CD14-positive monocyte (primary cell): ENCODE results near the gene LSP1. TPM values are rescaled to one million over a fixed set of nuclear protein-coding genes. Genes with fewer than 3 reads are reported as not detected.

ENCODE experiments used
- DNase-seq, 3 donors: peaks; one replicate each; pipeline ENCODE4 v3.0.0-alpha.2; 2011 to 2022
- H2AFZ ChIP-seq: 2 replicates; pipeline ENCODE4 v1.6.0; 2012; ENCODE audit warnings: mild to moderate bottlenecking, low read depth, low read length, inconsistent platforms; ENCODE audit not compliant: insufficient read depth, poor library complexity, severe bottlenecking
- H3K27ac ChIP-seq, 2 donors: 1 replicate in 1 of 2; 2 replicates in 1 of 2; pipeline ENCODE4 v1.5.1; 2012 to 2013; ENCODE audit warnings: low read length in 2 of 2, control low read depth in 1 of 2, inconsistent platforms in 1 of 2, low read depth in 1 of 2, mild to moderate bottlenecking in 1 of 2
- H3K27me3 ChIP-seq, 2 donors: one replicate each; pipeline versions ENCODE4 v1.6.0 to v1.6.1; 2011 to 2013; ENCODE audit warnings: low read length in 2 of 2; ENCODE audit not compliant: control insufficient read depth in 2 of 2, insufficient read depth in 2 of 2
- H3K36me3 ChIP-seq, 2 donors: replicated peaks in 1 of 2; 1 replicate in 1 of 2; 2 replicates in 1 of 2; pipeline versions ENCODE4 v1.5.1 to v1.6.1; 2012 to 2013; ENCODE audit warnings: low read length in 2 of 2, control low read depth in 1 of 2, inconsistent platforms in 1 of 2, mild to moderate bottlenecking in 1 of 2; ENCODE audit not compliant: insufficient read depth in 2 of 2, control insufficient read depth in 1 of 2
- H3K4me1 ChIP-seq, 2 donors: 1 replicate in 1 of 2; 2 replicates in 1 of 2; pipeline versions ENCODE4 v1.5.1 to v1.6.1; 2012 to 2013; ENCODE audit warnings: low read length in 2 of 2, control low read depth in 1 of 2, inconsistent platforms in 1 of 2, mild to moderate bottlenecking in 1 of 2, moderate library complexity in 1 of 2; ENCODE audit not compliant: insufficient read depth in 2 of 2, control insufficient read depth in 1 of 2
- H3K4me2 ChIP-seq: replicated peaks from 2 replicates; pipeline ENCODE3; 2012; ENCODE audit warnings: low read length, moderate library complexity, mild to moderate bottlenecking; ENCODE audit not compliant: poor library complexity, severe bottlenecking; ENCODE audit errors: extremely low read depth
- H3K4me3 ChIP-seq, 3 experiments: fragments of 200-600 bp in 1 of 3; sonication (generic) in 1 of 3; replicated peaks in 1 of 3; 1 replicate in 2 of 3; 2 replicates in 1 of 3; pipeline ENCODE4 v1.5.1; 2011 to 2013; ENCODE audit warnings: low read length in 3 of 3, mild to moderate bottlenecking in 3 of 3, control low read depth in 2 of 3, low read depth in 2 of 3, inconsistent platforms in 1 of 3, moderate library complexity in 1 of 3
- H3K79me2 ChIP-seq: 2 replicates; pipeline ENCODE4 v1.6.0; 2012; ENCODE audit warnings: mild to moderate bottlenecking, control low read depth, inconsistent platforms, low read length, moderate library complexity; ENCODE audit not compliant: insufficient read depth
- H3K9ac ChIP-seq: 2 replicates; pipeline ENCODE4 v1.6.0; 2017; ENCODE audit warnings: low read length, mild to moderate bottlenecking; ENCODE audit not compliant: insufficient read depth, poor library complexity, severe bottlenecking
- H3K9me3 ChIP-seq, 2 donors: replicated peaks in 1 of 2; 1 replicate in 1 of 2; 2 replicates in 1 of 2; pipeline versions ENCODE4 v1.5.1 to v1.6.1; 2012 to 2013; ENCODE audit warnings: low read length in 2 of 2, control low read depth in 1 of 2; ENCODE audit not compliant: control insufficient read depth in 1 of 2, insufficient read depth in 1 of 2
- H4K20me1 ChIP-seq: 2 replicates; pipeline ENCODE4 v1.6.0; 2012; ENCODE audit warnings: mild to moderate bottlenecking, low read length, control low read depth, moderate library complexity; ENCODE audit not compliant: insufficient read depth
- H3K27ac Mint-ChIP-seq, 7 donors: one replicate each; pipeline ENCODE4 v1.8.0; 2020; ENCODE audit warnings: mild to moderate bottlenecking in 7 of 7, mixed read lengths in 7 of 7, moderate library complexity in 6 of 7, inconsistent platforms in 2 of 7
- H3K27me3 Mint-ChIP-seq, 3 donors: one replicate each; pipeline ENCODE4 v1.8.0; 2021 to 2022; ENCODE audit warnings: low read depth in 3 of 3, mild to moderate bottlenecking in 3 of 3, mixed read lengths in 3 of 3, moderate library complexity in 3 of 3, inconsistent platforms in 1 of 3
- H3K36me3 Mint-ChIP-seq, 2 donors: one replicate each; pipeline ENCODE4 v1.8.0; 2020; ENCODE audit warnings: mixed read lengths in 2 of 2, inconsistent platforms in 1 of 2, mild to moderate bottlenecking in 1 of 2
- H3K4me1 Mint-ChIP-seq: one replicate; pipeline ENCODE4 v1.8.0; 2020; ENCODE audit warnings: mild to moderate bottlenecking, mixed read lengths
- H3K4me3 Mint-ChIP-seq, 2 donors: one replicate each; pipeline ENCODE4 v1.8.0; 2020; ENCODE audit warnings: mild to moderate bottlenecking in 2 of 2, mixed read lengths in 2 of 2, moderate library complexity in 1 of 2
- H3K9me3 Mint-ChIP-seq, 7 donors: one replicate each; pipeline ENCODE4 v1.8.0; 2020 to 2022; ENCODE audit warnings: mixed read lengths in 7 of 7, mild to moderate bottlenecking in 6 of 7, moderate library complexity in 6 of 7, inconsistent platforms in 2 of 7
- CTCF ChIP-seq: fragments of 200-600 bp; IDR thresholded peaks from one replicate; pipeline ENCODE4 v1.8.0; 2022; ENCODE audit warnings: antibody characterized with exemption, mild to moderate bottlenecking
- WGBS: methylation state at CpG from one replicate; pipeline ENCODE4 v1.1.5; 2013; ENCODE audit warnings: missing lambda C conversion rate; ENCODE audit not compliant: insufficient coverage; 5-methylcytosine and 5-hydroxymethylcytosine counted together
- intact Hi-C, 2 donors: fragments of 100-400 bp; cut with micrococcal nuclease; formaldehyde crosslinking; loops; one replicate each; pipeline versions ENCODE4 v1.15.0 to v1.15.1; 2023
- polyA plus RNA-seq, 3 donors: library from polyadenylated mRNA; depleted of rRNA in 1 of 3; unstranded in 2 of 3; stranded (reverse) in 1 of 3; fragments of 300-500 nt in 2 of 3; fragments of >200 nt in 1 of 3; fragmentation: Illumina TruSeq in 2 of 3; gene quantifications; 1 replicate in 2 of 3; 2 replicates in 1 of 3; pipeline ENCODE4 v1.2.3, GENCODE V29; 2012 to 2021

Gene LSP1
- polyA plus RNA-seq, 3 donors: 387 to 646 (median 542) TPM

GRCh38 chr11:1931341-1932104, 78.6 kb downstream of the LSP1 start:
- 11% methylated on average over 8 of the region's 18 CpGs for WGBS
- DNase-seq: peak in 2 of 3 donors; percentile 17 to 33
- peak overlapping the region; percentile 8 for H3K4me2 ChIP-seq
- no peak for TF ChIP-seq CTCF
- H2AFZ ChIP-seq: peak overlapping the region; percentile 6
- Mint-ChIP-seq H3K27me3 (peaks cover 10 to 31% (median 16%) of the 10 kb centered on the region in 3 donors), H3K27ac (peak overlapping the region in 1 of 7 donors; percentile 43), H3K36me3 (no peaks in the 10 kb centered on the region), H3K9me3 (peaks cover 0 to 3% (median 0%) of the 10 kb centered on the region in 7 donors), H3K4me3 (peak overlapping the region in 1 of 2 donors; percentile 68), H3K4me1 (peaks cover 16% of the 10 kb centered on the region)
- H3K79me2 ChIP-seq: no peaks in the 10 kb centered on the region
- H3K4me1 ChIP-seq: peaks cover 9 to 15% of the 10 kb centered on the region in 2 donors
- H3K9me3 ChIP-seq: no peaks in the 10 kb centered on the region
- no peak overlapping the region for H3K9ac ChIP-seq
- intact Hi-C loops: no loop called here
- no peaks in the 10 kb centered on the region for H4K20me1 ChIP-seq
- H3K27me3 ChIP-seq: peaks cover 0 to 4% of the 10 kb centered on the region in 2 donors
- no peak overlapping the region for H3K4me3 ChIP-seq
- H3K27ac ChIP-seq: no peak overlapping the region
- H3K36me3 ChIP-seq: no peaks in the 10 kb centered on the region

- intact Hi-C loops: no loop called here
- Histone ChIP-seq H3K4me3 (no peak overlapping the region), H2AFZ (peak overlapping the region; percentile 6), H3K4me2 (peak overlapping the region; percentile 8), H3K79me2 (no peaks in the 10 kb centered on the region), H4K20me1 (no peaks in the 10 kb centered on the region), H3K9me3 (no peaks in the 10 kb centered on the region), H3K27me3 (peaks cover 0 to 4% of the 10 kb centered on the region in 2 donors), H3K27ac (no peak overlapping the region), H3K9ac (no peak overlapping the region), H3K36me3 (no peaks in the 10 kb centered on the region), H3K4me1 (peaks cover 9 to 12% of the 10 kb centered on the region in 2 donors)
- 13% methylated on average over 7 of the region's 11 CpGs for whole genome bisulfite sequencing
- no peak for TF ChIP-seq CTCF
- Mint-ChIP-seq H3K4me1 (peaks cover 13% of the 10 kb centered on the region), H3K4me3 (peak overlapping the region in 1 of 2 donors; percentile 68), H3K36me3 (no peaks in the 10 kb centered on the region), H3K27ac (no peak overlapping the region), H3K9me3 (peaks cover 0 to 3% (median 0%) of the 10 kb centered on the region in 7 donors), H3K27me3 (peaks cover 10 to 25% (median 15%) of the 10 kb centered on the region in 3 donors)
- DNase-seq: no peak
Observed at GRCh38 chr11:1932105-1932480, 79.2 kb downstream of the LSP1 start.
